HepG2 (cell line): ENCODE data around the gene FUT6. TPM values are rescaled to one million over a fixed set of nuclear protein-coding genes. Genes with fewer than 3 reads are reported as not detected.
A peak's percentile ranks its signal among the peaks of the same experiment; 100 is the strongest.

Source experiments
- ATRX ChIP-seq: sonication (generic); formaldehyde crosslinking; IDR thresholded peaks from 2 replicates; pipeline ENCODE4 v1.4.0; 2020; ENCODE audit warnings: missing genetic modification reagents, borderline replicate concordance
- DMTF1 ChIP-seq: sonication (generic); formaldehyde crosslinking; IDR thresholded peaks from 2 replicates; pipeline ENCODE4 v1.4.0; 2020; ENCODE audit warnings: mild to moderate bottlenecking, missing genetic modification reagents
- ELF1 ChIP-seq: sonication (generic); formaldehyde crosslinking; IDR thresholded peaks from 2 replicates; pipeline ENCODE4 v1.4.0; 2020; ENCODE audit warnings: missing genetic modification reagents
- GTF3A ChIP-seq: sonication (generic); formaldehyde crosslinking; conservative IDR thresholded peaks from 2 replicates; pipeline ENCODE4 v1.4.0; 2020; ENCODE audit warnings: mild to moderate bottlenecking, missing genetic modification reagents
- IRF1 ChIP-seq: sonication (generic); formaldehyde crosslinking; IDR thresholded peaks from 2 replicates; pipeline ENCODE4 v1.4.0; 2020; ENCODE audit warnings: low read depth, mild to moderate bottlenecking, missing genetic modification reagents
- KLF15 ChIP-seq: sonication (generic); formaldehyde crosslinking; IDR thresholded peaks from 2 replicates; pipeline ENCODE4 v1.8.1; 2023; ENCODE audit warnings: borderline replicate concordance, mild to moderate bottlenecking, inconsistent platforms, missing genetic modification reagents, mixed read lengths
- MAFG ChIP-seq: sonication (generic); formaldehyde crosslinking; IDR thresholded peaks from 2 replicates; pipeline ENCODE4 v1.5.1; 2020; ENCODE audit warnings: mild to moderate bottlenecking, missing genetic modification reagents
- MBNL3 ChIP-seq: fragments of 250-450 bp; sonication (Bioruptor Pico); conservative IDR thresholded peaks from 2 replicates; pipeline ENCODE4 v1.8.0; 2022; ENCODE audit warnings: mild to moderate bottlenecking, inconsistent platforms
- MED13 ChIP-seq: sonication (generic); formaldehyde crosslinking; IDR thresholded peaks from 2 replicates; pipeline ENCODE4 v1.5.0; 2020; ENCODE audit warnings: missing genetic modification reagents
- MTA3 ChIP-seq: sonication (generic); formaldehyde crosslinking; IDR thresholded peaks from 2 replicates; pipeline ENCODE4 v1.4.0; 2020; ENCODE audit warnings: missing genetic modification reagents
- NFE2L2 ChIP-seq: fragments of 150-350 bp; IDR thresholded peaks from 2 replicates; pipeline ENCODE4 v1.6.1; 2014; ENCODE audit warnings: low read length
- POLR2G ChIP-seq: fragments of 200-400 bp; formaldehyde crosslinking; IDR thresholded peaks from 2 replicates; pipeline ENCODE4 v1.6.1; 2018; ENCODE audit warnings: mild to moderate bottlenecking, low read depth, low read length, moderate library complexity
- REXO4 ChIP-seq: sonication (generic); formaldehyde crosslinking; IDR thresholded peaks from 2 replicates; pipeline ENCODE4 v1.8.0; 2022; ENCODE audit warnings: missing genetic modification reagents, mild to moderate bottlenecking, borderline replicate concordance
- SNAPC2 ChIP-seq: sonication (generic); formaldehyde crosslinking; IDR thresholded peaks from 2 replicates; pipeline ENCODE4 v1.8.1; 2022; ENCODE audit warnings: mild to moderate bottlenecking, missing genetic modification reagents
- TEAD2 ChIP-seq: sonication (generic); formaldehyde crosslinking; IDR thresholded peaks from 2 replicates; pipeline ENCODE4 v1.9.0; 2021; ENCODE audit warnings: missing genetic modification reagents
- XBP1 ChIP-seq: sonication (generic); formaldehyde crosslinking; IDR thresholded peaks from 2 replicates; pipeline ENCODE4 v1.5.0; 2020; ENCODE audit warnings: missing genetic modification reagents
- ZBTB38 ChIP-seq: sonication (generic); formaldehyde crosslinking; IDR thresholded peaks from 2 replicates; pipeline ENCODE4 v1.5.1; 2020; ENCODE audit warnings: mild to moderate bottlenecking, missing genetic modification reagents
- ZFP1 ChIP-seq: IDR thresholded peaks from 2 replicates; pipeline ENCODE4 v1.6.1; 2016
- ZFP90 ChIP-seq: sonication (generic); formaldehyde crosslinking; IDR thresholded peaks from 2 replicates; pipeline ENCODE4 v1.8.0; 2022; ENCODE audit warnings: missing genetic modification reagents, mild to moderate bottlenecking, inconsistent platforms, borderline replicate concordance
- ZNF160 ChIP-seq: sonication (generic); formaldehyde crosslinking; IDR thresholded peaks from 2 replicates; pipeline ENCODE4 v1.8.0; 2022; ENCODE audit warnings: mild to moderate bottlenecking, inconsistent platforms, missing genetic modification reagents
- ZNF430 ChIP-seq: sonication (generic); formaldehyde crosslinking; IDR thresholded peaks from 2 replicates; pipeline ENCODE4 v1.9.0; 2021; ENCODE audit warnings: mild to moderate bottlenecking, missing genetic modification reagents
- ZNF503 ChIP-seq: sonication (generic); formaldehyde crosslinking; IDR thresholded peaks from 2 replicates; pipeline ENCODE4 v1.4.0; 2020; ENCODE audit warnings: missing genetic modification reagents
- polyA plus RNA-seq, 8 experiments: library from polyadenylated mRNA; depleted of rRNA in 3 of 8; stranded (reverse) in 7 of 8; unstranded in 1 of 8; fragments of >200 nt; fragmentation: Illumina TruSeq in 4 of 8; extraction: Trizol in 4 of 8; gene quantifications; 2 replicates each; pipeline versions ENCODE4 v1.2.1 to v1.2.3, GENCODE V29; 2011 to 2016; ENCODE audit warnings: low read depth in 4 of 8, missing spikeins in 1 of 8, mixed read lengths in 1 of 8; ENCODE audit not compliant: insufficient read depth in 1 of 8
- total RNA-seq, 5 experiments: library from RNA; depleted of rRNA; stranded (reverse); fragments of >200 nt; fragmentation: Illumina TruSeq; extraction: Trizol; gene quantifications; 2 replicates each; pipeline ENCODE4 v1.2.3, GENCODE V29; 2016; ENCODE audit warnings: low read depth in 1 of 5
- TF ChIP-seq, protein P1 (sequence below): sonication (generic); formaldehyde crosslinking; IDR thresholded peaks from 2 replicates; pipeline ENCODE4 v1.4.0; 2020; ENCODE audit warnings: missing genetic modification reagents

Gene FUT6
- total and polyA plus RNA-seq, 2 of the 13 experiments (the other 11 are each of a cell fraction or from before 2014, with no cell fraction given) = 8.2 to 27.7 TPM

DNA sequence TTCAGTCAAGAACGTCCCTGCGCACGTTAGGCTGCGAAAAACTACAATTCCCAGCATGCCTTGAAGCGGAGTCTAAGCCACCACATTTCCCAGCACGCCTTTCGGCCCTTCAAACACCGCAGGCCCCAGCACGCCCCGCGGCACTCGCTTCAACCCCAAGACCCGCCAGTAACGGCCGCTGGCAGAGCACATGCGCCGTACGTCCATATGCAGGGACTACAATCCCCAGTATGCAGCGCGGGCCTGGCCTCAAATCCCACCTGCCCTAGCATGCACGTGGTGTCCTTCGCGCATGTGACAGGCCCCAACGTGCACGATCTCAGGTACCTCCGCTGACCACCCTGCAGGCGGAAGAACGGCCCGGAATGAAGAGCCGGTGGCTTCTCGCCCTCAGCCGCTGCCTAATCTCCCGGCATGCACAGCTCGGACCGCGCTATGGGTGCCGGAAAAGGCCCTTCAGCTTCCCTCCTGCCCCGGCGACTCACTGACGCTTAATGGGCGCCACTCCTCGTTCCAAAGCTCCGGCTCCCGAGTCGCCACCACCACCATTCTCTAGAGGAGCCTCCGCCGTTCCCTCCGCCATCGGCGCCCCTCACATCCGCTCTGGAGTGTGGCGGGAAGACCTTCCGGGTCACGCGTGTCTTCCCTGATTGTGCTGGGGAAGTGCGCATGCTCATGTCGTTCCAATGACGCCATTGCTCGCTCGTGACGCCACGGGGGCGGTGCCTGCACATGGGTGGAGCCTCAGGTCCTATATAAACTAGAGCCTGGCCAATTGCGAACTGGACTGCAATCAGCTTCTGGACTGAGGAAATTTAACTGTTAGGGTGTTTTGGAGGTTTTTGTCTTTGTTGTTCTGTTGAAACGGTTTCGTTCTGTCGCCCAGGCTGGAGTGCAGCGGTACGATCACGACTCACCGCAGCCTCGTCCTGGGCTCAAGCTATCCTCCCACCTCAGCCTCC, 48.7 kb downstream of the FUT6 start, which contains the start of gene DUS3L (continued):
- TF ChIP-seq, protein P1, sequence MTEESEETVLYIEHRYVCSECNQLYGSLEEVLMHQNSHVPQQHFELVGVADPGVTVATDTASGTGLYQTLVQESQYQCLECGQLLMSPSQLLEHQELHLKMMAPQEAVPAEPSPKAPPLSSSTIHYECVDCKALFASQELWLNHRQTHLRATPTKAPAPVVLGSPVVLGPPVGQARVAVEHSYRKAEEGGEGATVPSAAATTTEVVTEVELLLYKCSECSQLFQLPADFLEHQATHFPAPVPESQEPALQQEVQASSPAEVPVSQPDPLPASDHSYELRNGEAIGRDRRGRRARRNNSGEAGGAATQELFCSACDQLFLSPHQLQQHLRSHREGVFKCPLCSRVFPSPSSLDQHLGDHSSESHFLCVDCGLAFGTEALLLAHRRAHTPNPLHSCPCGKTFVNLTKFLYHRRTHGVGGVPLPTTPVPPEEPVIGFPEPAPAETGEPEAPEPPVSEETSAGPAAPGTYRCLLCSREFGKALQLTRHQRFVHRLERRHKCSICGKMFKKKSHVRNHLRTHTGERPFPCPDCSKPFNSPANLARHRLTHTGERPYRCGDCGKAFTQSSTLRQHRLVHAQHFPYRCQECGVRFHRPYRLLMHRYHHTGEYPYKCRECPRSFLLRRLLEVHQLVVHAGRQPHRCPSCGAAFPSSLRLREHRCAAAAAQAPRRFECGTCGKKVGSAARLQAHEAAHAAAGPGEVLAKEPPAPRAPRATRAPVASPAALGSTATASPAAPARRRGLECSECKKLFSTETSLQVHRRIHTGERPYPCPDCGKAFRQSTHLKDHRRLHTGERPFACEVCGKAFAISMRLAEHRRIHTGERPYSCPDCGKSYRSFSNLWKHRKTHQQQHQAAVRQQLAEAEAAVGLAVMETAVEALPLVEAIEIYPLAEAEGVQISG (CRISPR knock-in tag) = peak; percentile 89
- TF ChIP-seq IRF1 (CRISPR knock-in tag) (no peak; the same call in 1 of the 2 replicates), ZBTB38 (CRISPR knock-in tag) (peak; percentile 87), ATRX (CRISPR knock-in tag) (no peak), DMTF1 (0 out of 2 replicates have a peak, but pooled peaks have one; percentile 56), ZNF503 (CRISPR knock-in tag) (no peak), ZFP90 (CRISPR knock-in tag) (no peak; the same call in 1 of the 2 replicates), ELF1 (peak; percentile 77), ZNF430 (CRISPR knock-in tag) (no peak), MED13 (no peak), KLF15 (CRISPR knock-in tag) (no peak), MAFG (CRISPR knock-in tag) (no peak), XBP1 (CRISPR knock-in tag) (no peak), ZNF160 (no peak), MBNL3 (CRISPR knock-in tag) (no peak), REXO4 (CRISPR knock-in tag) (no peak; the same call in 1 of the 2 replicates), ZFP1 (CRISPR knock-in tag) (peak; percentile 25; the same call in 1 of the 2 replicates), NFE2L2 (no peak), SNAPC2 (CRISPR knock-in tag) (peak; percentile 88; the same call in 1 of the 2 replicates), POLR2G (peak; percentile 87), TEAD2 (CRISPR knock-in tag) (no peak), MTA3 (CRISPR knock-in tag) (no peak), GTF3A (CRISPR knock-in tag) (peak; percentile 73; the same call in 1 of the 2 replicates)
